MG63 (cell line): ENCODE data around the gene NAGLU. TPM values are rescaled to one million over a fixed set of nuclear protein-coding genes. Genes with fewer than 3 reads are reported as not detected.

Experiments
- DNase-seq: peaks from one replicate; pipeline ENCODE4 v3.0.0-alpha.2; 2020
- H3K27me3 ChIP-seq: fragments of 250-450 bp; sonication (Bioruptor Pico); 2 replicates; pipeline ENCODE4 v1.5.1; 2020; ENCODE audit warnings: mild to moderate bottlenecking, moderate library complexity
- H3K36me3 ChIP-seq: fragments of 250-450 bp; sonication (Bioruptor Pico); 2 replicates; pipeline ENCODE4 v1.5.1; 2020; ENCODE audit warnings: mild to moderate bottlenecking, moderate library complexity
- H3K4me3 ChIP-seq: fragments of 250-450 bp; sonication (Bioruptor Pico); 2 replicates; pipeline ENCODE4 v1.5.1; 2020; ENCODE audit warnings: mild to moderate bottlenecking, moderate library complexity
- H3K9me3 ChIP-seq: fragments of 250-450 bp; sonication (Bioruptor Pico); 2 replicates; pipeline ENCODE4 v1.5.1; 2020; ENCODE audit warnings: mild to moderate bottlenecking, moderate library complexity
- total RNA-seq: library from RNA; depleted of rRNA; stranded (reverse); fragments of >200 nt; shearing (Covaris generic); gene quantifications from 2 replicates; pipeline ENCODE4 v1.2.3, GENCODE V29; 2014; ENCODE audit warnings: low replicate concordance; rRNA removed

Gene NAGLU
- 18.5 and 46.4 TPM in 2 replicates for total RNA-seq

DNA sequence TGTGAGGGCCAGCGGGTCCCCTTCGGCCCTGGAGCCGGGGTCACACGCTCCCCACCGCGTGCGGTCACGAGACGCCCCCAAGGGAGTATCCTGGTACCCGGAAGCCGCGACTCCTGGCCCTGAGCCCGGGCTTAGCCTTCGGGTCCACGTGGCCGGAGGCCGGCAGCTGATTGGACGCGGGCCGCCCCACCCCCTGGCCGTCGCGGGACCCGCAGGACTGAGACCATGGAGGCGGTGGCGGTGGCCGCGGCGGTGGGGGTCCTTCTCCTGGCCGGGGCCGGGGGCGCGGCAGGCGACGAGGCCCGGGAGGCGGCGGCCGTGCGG lies at the start of gene NAGLU:
Gene NAGLU (plus strand): TSS at position 194 of the 324 bp plus-strand sequence. CDS start 32 bp downstream, at position 226.
- Histone ChIP-seq H3K9me3 (no peaks in the 10 kb centered on the region), H3K4me3 (peak within 1 kb of the TSS; percentile 64), H3K36me3 (peaks cover 28% of the 10 kb centered on the region), H3K27me3 (no peaks in the 10 kb centered on the region)
- peak; percentile 96 for DNase-seq

- H3K4me3 ChIP-seq, result no peak overlapping the region
- peaks cover 87% of the 10 kb centered on the region for H3K36me3 ChIP-seq
- no peak for DNase-seq
- no peaks in the 10 kb centered on the region for H3K9me3 ChIP-seq
- no peaks in the 10 kb centered on the region for H3K27me3 ChIP-seq
Observed at GRCh38 chr17:42488032-42488431, 48.0 kb upstream of the NAGLU start.

DNA sequence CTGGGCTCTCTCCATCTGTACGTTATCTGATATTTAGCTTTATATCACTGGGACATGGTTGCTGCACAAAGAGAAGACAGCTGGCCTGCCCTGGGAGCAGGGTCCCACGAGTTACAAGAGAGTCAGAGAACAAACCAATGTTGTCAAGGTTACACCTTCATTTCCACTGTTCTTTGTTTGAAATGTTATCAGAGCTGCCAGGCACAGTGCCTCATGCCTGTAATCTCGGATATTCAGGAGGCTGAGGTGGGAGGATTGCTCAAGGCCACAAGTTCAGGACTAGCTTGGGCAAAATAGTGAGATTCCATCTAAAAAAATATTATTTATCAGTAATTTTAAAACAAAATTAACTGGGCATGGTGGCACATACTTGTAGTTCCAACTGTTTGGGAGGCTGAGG lies 42.7 kb upstream of the NAGLU start:
- no peak for DNase-seq
- Histone ChIP-seq H3K4me3 (no peak overlapping the region), H3K27me3 (no peaks in the 10 kb centered on the region), H3K36me3 (peaks cover 74% of the 10 kb centered on the region), H3K9me3 (no peaks in the 10 kb centered on the region)

- no peak for DNase-seq
- Histone ChIP-seq H3K9me3 (no peaks in the 10 kb centered on the region), H3K36me3 (peaks cover 72% of the 10 kb centered on the region), H3K27me3 (no peaks in the 10 kb centered on the region), H3K4me3 (no peak overlapping the region)
Observed at GRCh38 chr17:42494673-42495072, 41.4 kb upstream of the NAGLU start.

DNA sequence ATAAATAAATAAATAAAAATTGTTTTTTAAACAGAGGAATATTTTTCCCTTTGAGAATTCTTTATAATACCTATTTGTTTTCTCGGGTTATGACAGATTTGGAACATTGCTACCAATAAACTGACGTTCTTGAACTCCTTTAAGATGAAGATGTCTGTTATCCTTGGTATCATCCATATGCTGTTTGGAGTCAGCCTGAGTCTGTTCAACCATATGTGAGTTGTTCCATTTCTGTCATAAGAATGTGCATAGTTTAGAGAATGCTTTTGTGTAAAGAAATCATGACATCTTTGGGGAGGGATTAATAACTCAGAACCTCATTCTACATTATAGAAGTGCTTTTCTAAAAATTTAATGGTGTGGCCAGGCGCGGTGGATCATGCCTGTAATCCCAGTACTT lies 37.2 kb upstream of the NAGLU start:
- Histone ChIP-seq H3K27me3 (no peaks in the 10 kb centered on the region), H3K9me3 (no peaks in the 10 kb centered on the region), H3K4me3 (no peak overlapping the region), H3K36me3 (peaks cover 66% of the 10 kb centered on the region)
- no peak for DNase-seq

DNA sequence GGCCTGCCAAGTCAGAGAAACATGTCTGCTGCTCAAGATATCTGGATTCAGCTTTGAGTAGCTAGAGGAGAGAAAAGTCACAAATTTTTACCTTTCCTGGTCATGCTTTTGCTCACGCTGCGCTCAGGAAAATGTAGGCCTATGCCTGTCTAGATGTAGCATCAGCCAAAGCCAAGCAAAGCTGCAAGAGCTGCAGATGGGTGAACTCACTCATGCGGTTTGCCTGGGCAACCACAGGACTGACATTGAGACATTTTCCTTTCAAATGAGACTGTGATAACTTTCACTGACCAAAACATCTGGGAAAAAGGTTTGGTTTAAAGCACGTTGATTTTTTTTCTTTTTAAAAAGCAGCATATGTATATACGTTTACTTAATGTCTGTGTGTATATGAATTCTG lies 34.0 kb upstream of the NAGLU start:
- Histone ChIP-seq H3K4me3 (no peak overlapping the region), H3K36me3 (peaks cover 49% of the 10 kb centered on the region), H3K9me3 (no peaks in the 10 kb centered on the region), H3K27me3 (no peaks in the 10 kb centered on the region)
- no peak for DNase-seq

DNA sequence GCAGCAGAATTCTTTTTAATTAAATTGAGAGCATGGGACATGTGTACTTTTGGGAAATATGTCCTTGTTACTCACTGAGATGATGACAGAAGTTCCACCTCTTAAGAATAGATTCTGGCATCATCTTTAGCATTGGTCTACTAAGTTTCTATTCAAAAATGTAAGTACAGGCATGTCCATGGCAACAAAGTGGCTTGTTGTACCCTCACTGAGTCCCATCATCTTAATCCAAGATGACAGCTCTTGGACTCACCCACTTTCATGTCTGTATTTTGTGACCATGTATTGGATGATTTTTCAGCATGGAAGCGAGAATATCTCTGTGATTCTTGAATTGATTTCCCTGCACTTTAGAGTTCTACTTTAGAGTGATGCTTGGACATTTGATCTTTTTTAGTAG lies 33.1 kb upstream of the NAGLU start:
- H3K27me3 ChIP-seq, result no peaks in the 10 kb centered on the region
- DNase-seq, result no peak
- peaks cover 52% of the 10 kb centered on the region for H3K36me3 ChIP-seq
- no peaks in the 10 kb centered on the region for H3K9me3 ChIP-seq
- no peak overlapping the region for H3K4me3 ChIP-seq

- no peak for DNase-seq
- Histone ChIP-seq H3K27me3 (no peaks in the 10 kb centered on the region), H3K4me3 (no peak overlapping the region), H3K9me3 (no peaks in the 10 kb centered on the region), H3K36me3 (peaks cover 44% of the 10 kb centered on the region)
Observed at GRCh38 chr17:42507671-42508070, 28.4 kb upstream of the NAGLU start.

DNA sequence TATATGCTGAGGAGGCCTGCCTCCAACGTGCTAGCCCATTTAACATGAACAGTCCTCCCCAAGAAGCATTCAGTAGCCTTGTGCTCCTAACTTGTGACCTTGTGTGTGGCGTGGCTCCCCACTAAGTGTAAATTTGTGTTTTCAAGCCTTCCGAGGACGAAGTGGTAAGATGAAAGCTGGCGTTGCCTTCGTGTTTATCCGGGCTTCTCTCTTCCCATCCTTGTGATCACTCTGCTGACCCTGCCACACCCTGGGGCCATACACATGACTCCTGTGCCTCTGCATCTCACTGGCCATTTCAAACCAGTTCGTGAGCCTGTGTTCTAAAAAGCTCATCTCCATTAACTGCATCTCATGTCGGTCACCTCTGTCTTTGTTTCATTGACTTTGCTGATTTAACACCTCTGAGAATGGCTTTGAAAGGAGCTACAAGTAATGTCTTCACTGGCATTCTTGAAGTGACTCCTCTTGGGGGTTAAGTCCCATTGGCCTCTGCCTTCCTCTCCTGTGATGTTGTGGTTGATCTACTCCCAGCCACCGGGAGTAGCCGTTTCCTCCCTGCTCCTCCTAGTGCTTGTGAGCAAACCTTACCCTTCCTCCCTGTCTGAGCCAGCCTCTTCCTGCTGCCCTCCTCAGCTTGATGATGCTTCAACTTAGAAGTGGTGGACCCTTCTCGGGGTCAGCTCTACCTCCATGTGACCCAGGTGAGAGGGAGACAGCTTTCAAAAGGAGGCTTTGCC lies 27.4 kb upstream of the NAGLU start:
- DNase-seq, result no peak
- H3K36me3 ChIP-seq, result peaks cover 44% of the 10 kb centered on the region
- H3K27me3 ChIP-seq, result no peaks in the 10 kb centered on the region
- H3K9me3 ChIP-seq, result no peaks in the 10 kb centered on the region
- H3K4me3 ChIP-seq, result no peak overlapping the region

GRCh38 chr17:42509409-42509808 lies 26.6 kb upstream of the NAGLU start:
- Histone ChIP-seq H3K36me3 (peaks cover 46% of the 10 kb centered on the region), H3K4me3 (no peak overlapping the region), H3K9me3 (no peaks in the 10 kb centered on the region), H3K27me3 (no peaks in the 10 kb centered on the region)
- DNase-seq, result no peak

DNA sequence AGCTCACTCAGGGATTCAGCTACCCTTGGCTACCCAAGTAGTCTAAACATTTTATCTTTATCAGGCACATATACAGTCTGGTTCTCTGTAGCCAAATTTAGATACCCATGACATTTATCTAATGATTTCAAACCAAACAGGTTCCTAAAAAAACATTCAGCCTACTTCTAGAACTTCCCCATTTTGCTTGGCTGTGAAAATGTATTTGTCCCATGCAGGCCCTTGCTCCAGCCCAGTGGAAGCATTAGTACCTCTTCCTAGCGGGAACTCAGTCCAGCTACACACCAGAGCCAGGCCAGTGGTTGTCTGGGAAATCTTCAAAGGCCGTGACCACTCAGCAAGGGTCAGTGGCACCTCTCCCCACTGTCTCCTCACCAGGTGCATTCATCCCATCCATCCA lies 26.2 kb upstream of the NAGLU start:
- H3K4me3 ChIP-seq, result no peak overlapping the region
- no peak for DNase-seq
- no peaks in the 10 kb centered on the region for H3K27me3 ChIP-seq
- H3K36me3 ChIP-seq, result peaks cover 46% of the 10 kb centered on the region
- no peaks in the 10 kb centered on the region for H3K9me3 ChIP-seq

DNA sequence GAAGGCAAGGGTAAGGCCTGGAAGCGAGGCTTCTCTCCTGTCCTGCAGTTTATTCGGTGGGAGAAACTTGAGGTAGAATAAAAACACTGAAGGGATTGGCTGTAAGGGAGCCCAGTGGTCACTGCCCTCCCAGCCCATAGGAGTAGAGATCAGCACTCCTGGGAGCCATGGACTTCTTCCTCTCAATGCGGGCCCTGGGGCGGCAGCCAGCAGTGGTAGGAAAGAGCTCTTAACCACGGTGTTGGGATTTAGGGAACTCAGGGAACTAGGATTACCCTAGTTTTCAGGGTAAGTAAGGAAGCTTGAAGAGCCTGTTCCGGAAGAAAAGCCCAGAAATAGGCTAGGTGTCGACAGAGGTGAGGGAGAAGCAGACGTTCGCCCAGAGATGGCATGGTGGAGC lies 23.8 kb upstream of the NAGLU start:
- Histone ChIP-seq H3K27me3 (no peaks in the 10 kb centered on the region), H3K4me3 (no peak overlapping the region), H3K9me3 (no peaks in the 10 kb centered on the region), H3K36me3 (peaks cover 43% of the 10 kb centered on the region)
- DNase-seq, result no peak

DNA sequence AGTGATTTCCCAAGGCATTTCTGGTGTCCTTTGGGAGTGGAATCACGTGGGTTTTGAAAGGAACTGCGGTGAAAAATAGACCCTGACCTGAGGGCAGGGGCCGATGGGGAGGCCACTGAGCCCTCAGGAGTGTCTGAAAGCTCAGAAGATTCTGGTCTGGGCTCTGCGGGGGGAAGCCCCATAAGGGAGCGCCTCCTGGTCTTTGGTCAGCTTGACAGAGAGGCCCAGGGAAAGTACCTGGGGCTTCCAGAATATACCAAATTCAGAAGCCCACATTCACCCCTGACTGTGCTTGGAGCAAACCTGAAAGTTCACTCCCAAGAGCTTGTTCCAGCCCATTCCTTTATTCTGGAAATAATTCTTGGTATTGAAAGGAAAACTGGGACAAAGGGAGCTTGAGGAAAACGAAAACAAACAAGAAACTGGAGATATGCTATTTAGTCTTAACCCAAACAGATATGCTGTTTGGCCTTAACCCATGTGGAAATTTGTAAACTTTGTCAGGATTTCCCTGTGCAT lies 23.2 kb upstream of the NAGLU start:
- Histone ChIP-seq H3K9me3 (no peaks in the 10 kb centered on the region), H3K4me3 (no peak overlapping the region), H3K27me3 (no peaks in the 10 kb centered on the region), H3K36me3 (peaks cover 46% of the 10 kb centered on the region)
- DNase-seq, result no peak

DNA sequence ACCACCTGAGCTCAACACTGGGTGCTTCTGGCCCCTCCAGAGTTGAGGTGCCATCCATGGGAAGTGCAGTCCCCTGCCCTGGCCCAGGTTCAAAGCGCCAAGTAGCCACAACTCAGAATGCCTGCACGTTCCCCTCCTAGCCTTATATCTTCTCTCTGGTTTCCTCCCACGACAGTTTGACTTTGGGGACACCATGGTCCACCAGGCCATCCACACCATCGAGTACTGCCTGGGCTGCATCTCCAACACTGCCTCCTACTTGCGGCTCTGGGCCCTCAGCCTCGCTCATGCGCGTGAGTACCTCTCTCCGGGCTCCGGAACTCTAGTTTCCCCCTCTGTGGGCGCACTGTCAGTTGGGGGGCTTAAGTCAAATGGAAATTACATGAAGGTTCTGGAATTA lies 22.4 kb upstream of the NAGLU start:
- H3K27me3 ChIP-seq, result no peaks in the 10 kb centered on the region
- no peak for DNase-seq

GRCh38 chr17:42514279-42514678 lies 21.8 kb upstream of the NAGLU start:
- Histone ChIP-seq H3K36me3 (peaks cover 36% of the 10 kb centered on the region), H3K9me3 (no peaks in the 10 kb centered on the region), H3K4me3 (no peak overlapping the region), H3K27me3 (no peaks in the 10 kb centered on the region)
- no peak for DNase-seq

More for the DNA sequence above, 22.4 kb upstream of the NAGLU start:
- H3K9me3 ChIP-seq, result no peaks in the 10 kb centered on the region
- H3K36me3 ChIP-seq, result peaks cover 40% of the 10 kb centered on the region
- no peak overlapping the region for H3K4me3 ChIP-seq

- no peaks in the 10 kb centered on the region for H3K9me3 ChIP-seq
- H3K36me3 ChIP-seq, result peaks cover 33% of the 10 kb centered on the region
- DNase-seq, result no peak
- H3K4me3 ChIP-seq, result no peak overlapping the region
- H3K27me3 ChIP-seq, result no peaks in the 10 kb centered on the region
Observed at GRCh38 chr17:42514867-42515266, 21.2 kb upstream of the NAGLU start.

DNA sequence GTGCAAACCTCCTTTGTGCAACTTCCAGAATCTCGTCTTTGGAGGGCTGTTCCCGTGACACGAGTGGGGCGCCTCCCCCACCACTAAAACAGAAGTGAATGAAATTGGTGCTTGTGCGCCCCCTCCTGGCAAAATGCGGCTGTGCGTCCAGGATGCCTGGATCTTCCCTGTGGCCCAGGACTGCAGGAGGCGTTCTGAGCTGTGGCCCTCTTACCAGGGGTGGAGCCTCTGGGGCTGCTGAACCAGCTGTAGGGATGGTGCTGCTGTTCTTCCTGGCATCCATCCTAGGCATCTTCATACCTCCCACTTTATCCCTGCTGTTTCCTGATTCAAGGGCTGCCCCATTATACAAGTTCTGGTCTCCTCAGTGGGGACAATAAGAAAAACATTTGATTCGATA lies 18.5 kb upstream of the NAGLU start:
- DNase-seq, result peak; percentile 96
- H3K36me3 ChIP-seq, result peaks cover 38% of the 10 kb centered on the region
- no peaks in the 10 kb centered on the region for H3K9me3 ChIP-seq
- H3K4me3 ChIP-seq, result no peak overlapping the region
- no peaks in the 10 kb centered on the region for H3K27me3 ChIP-seq

DNA sequence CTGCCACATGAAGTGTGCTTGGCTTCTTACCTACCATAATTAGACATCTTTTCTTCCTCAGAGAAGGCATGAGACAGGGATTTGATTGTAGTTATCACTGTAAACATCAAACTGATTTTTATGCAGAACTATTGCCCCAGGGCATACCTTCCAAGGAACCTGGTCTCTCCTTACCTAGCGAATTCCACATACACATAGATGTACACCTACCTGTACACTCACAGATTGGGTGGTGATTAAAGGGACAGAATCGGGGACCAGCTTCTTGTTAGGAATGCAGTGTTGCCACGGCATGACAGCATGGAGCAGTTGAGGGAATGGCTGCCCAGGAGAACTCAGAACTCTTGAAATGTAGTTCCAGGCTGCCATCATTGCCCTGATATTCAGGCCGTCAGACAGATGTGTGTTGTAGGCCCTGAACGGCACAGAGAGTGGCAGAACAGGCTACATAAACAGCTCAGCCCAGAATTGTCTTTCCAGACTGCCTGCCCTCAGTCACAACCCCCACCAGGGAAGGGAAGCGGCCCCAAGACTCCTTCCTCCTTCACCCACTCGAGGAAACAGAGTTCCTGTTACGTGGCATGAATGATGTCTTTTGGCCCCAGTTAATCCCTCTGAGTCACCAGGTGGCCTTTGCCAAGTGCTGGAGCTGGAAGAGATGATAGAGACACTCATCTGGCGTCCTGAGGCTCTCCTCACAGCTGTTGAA lies 17.8 kb upstream of the NAGLU start:
- Histone ChIP-seq H3K4me3 (no peak overlapping the region), H3K36me3 (peaks cover 40% of the 10 kb centered on the region)

More for the DNA sequence above, 17.8 kb upstream of the NAGLU start:
- Histone ChIP-seq H3K27me3 (no peaks in the 10 kb centered on the region), H3K9me3 (no peaks in the 10 kb centered on the region)
- DNase-seq, result peak; percentile 96
